Stimulated activated CD8-positive, alpha-beta memory T cell treated with anti-CD3 and anti-CD28 coated beads, Interleukin-4, amount 100 ng/mL, for 1 hour (primary cell): ENCODE measurements around the gene ZNF333.
"Not testable (repeated sequence)": the region's sequence is repeated elsewhere in the genome, so short reads cannot be mapped to it uniquely, and the experiment has no call there.

Experiments
- DNase-seq, 2 donors: peaks; one replicate each; pipeline ENCODE4 v3.0.0-alpha.2; 2020; ENCODE audit warnings: low read depth in 2 of 2, low spot score in 1 of 2

ZNF333 gene

DNA sequence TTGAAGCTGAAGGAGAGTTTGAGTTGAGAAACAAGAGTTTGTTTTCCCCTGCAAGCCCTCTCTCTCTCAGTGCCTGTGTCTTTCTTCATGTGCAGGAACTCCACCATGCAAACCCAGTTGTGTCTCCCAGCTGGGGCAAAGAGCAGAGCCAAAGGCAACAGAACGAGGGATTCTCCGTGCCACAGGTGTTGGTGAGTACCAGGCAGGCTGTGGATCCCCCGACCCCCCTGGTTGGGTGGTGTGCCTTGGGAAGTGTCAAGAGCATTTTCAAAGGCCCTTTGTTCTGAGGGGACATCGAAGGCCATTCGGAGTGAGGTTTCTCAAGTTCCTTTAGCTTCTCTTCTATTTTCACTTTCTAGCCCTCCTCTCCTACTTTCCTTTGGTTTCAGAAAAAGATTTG is 5.6 kb downstream of the ZNF333 start:
- no peak for DNase-seq

DNA sequence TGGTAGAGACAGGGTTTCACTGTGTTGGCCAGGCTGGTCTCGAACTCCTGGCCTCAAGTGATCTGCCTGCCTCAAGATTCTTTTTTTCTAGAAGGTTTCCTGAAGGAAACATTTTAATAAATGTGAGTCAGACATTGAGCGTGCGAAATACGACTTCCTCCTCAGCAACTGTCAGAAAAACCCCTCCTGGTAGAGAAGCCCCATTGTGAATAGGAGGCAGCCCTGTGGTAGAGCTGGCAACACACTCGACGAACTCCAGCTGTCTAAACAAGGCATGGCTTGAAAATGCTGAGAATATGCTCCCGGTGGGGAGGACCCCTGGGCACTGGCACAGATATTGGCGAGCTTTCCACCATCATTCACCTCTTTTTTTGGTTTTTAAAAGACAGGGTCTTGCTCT is 9.8 kb downstream of the ZNF333 start:
- no peak for DNase-seq

DNA sequence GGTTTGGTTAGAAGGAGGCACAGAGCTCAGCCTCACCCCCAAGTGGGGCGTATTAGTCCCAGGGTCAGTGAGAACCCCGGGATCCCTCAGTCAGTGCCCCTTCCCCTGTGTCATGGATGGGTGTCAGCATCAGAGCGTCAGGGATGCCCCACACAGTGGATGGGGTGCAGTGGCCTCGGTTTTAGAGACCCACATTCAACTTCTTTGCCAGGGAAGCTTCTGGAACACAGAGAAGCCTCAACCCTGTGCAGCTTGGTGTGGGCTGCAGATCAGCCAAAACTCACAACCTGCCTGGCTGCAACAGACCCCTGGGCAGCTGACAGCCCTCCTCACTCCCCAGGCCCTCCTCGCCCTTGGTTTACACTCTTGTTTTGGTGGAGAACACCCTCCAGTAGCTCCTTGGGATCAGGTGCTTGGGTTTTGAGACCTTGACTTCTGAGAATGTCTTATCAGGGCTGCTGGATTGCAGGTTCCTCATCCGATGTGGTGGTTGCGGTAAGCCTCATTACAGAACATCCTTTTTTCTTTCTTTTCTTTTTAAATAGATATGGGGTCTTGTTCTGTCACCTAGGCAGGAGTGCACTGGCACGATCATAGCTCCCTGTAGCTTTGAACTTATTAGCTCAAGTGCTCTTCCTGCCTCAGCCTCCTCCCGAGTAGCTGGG is 11.0 kb downstream of the ZNF333 start:
- DNase-seq = no peak

DNA sequence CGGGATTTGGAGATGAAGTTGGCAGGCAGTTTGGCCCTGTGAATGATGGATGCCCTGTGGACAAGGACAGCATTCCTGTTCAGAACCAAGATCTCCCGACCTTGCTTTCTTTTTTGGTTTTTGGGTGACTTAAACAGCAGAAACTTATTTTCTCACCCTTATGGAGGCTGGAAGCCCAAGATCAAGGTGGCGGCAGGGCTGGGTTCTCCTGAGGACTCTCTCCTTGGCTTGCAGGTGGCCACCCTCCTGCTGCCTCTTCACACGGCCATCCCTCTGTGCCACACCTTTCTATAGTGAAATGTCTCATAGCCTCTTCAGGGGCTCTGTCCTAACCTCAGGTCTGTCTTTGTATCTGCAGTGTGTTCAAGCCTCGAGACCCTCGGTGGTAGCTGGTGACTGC is 14.0 kb downstream of the ZNF333 start:
- DNase-seq = no peak

DNA sequence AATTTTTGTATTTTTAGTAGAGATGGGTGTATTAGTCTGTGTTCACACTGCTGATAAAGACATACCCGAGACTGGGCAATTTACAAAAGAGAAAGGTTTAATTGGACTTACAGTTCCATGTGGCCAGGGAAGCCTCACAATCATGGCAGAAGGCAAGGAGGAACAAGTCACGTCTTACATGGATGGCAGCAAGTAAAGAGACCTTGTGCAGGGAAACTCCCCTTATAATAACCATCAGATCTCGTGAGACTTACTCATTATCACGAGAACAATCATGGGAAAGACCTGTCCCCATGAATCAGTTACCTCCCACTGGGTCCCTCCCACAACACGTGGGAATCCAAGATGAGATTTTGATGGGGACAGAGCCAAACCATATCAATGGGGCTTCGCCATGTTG is 14.6 kb downstream of the ZNF333 start:
- no peak for DNase-seq

DNA sequence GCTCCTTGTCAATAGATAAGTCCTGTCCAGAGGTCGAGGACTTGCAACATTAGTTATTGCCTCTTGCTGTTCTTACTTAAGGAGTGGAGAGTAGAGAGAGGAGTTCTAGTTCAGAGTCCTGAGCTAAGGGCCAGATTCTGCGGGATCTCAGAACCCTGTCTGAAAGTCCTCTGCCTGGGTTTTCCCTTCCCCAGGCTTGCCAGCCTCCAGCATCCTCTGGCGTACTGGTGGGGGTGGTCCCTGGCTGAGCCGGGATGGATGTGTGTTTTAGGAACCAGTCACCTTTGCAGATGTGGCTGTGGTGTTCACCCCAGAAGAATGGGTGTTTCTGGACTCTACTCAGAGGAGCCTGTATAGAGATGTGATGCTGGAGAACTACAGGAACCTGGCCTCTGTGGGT is 26.0 kb downstream of the ZNF333 start:
- DNase-seq = no peak

DNA sequence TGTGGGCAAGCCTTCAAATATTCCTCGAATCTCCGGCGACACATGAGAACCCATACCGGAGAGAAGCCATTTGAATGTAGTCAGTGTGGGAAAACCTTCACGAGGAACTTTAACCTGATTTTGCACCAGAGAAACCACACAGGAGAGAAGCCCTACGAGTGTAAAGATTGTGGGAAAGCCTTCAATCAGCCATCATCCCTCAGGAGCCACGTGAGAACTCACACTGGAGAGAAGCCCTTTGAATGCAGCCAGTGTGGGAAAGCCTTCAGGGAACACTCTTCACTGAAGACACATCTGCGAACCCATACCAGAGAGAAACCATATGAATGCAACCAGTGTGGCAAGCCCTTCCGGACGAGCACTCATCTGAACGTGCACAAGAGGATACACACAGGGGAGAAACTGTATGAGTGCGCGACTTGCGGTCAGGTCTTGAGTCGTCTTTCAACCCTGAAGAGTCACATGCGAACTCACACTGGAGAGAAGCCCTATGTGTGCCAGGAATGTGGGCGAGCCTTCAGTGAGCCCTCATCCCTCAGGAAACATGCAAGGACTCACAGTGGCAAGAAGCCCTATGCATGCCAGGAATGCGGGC is 28.8 kb downstream of the ZNF333 start:
- no peak for DNase-seq

DNA sequence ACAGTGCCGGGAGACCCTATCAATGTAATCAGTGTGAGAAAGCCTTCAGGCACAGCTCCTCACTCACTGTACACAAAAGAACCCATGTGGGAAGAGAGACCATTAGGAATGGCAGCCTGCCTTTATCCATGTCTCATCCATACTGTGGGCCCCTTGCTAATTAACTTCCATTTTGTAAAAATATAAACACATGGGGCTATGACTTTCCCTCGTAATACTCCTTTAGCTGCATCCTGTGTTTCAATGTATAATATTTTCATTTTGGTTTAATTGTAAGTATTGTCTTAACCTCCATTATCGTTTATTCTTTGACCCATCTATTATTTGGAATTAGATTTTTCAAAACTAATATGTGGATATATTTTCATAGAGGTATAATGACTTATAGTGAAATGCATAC is 29.3 kb downstream of the ZNF333 start:
- DNase-seq = no peak

DNA sequence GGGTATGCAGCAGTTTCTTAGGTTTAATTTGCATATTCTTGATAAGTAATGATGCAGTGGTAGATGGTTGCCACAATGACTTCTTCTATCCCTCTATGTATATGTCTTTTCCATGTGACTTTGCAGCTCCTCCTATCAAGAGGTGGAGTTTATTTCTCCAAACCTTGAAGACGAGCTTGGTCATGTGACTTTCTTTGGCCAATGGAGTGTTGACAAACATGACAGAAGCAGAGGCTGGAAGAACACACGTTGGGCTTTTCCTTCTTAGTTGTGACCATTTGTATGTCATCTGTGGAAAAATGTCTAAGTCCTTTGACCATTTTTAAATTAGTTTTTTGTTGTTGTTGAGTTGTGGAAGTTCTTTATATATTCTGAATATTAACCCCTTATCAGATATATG is 32.3 kb downstream of the ZNF333 start:
- no peak for DNase-seq

DNA sequence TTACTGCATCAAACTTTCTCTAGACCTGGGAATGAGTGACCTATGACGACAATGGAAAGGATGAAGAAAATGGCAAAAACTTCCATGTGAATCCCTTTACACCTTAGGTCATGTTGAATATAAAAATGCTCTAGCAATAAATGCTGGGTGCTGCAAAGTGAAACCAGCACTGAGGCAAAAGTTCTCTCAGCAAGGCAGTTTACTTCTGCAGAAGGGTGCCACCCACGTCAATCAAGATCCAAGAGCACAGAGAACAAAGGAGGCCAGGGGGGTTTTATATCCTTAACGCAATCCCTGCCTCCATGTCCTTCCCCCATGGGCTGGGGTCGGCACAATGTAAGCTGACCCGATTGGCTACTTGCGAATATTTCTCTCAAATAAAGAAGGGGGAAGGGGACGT is 38.7 kb downstream of the ZNF333 start:
- no peak for DNase-seq

DNA sequence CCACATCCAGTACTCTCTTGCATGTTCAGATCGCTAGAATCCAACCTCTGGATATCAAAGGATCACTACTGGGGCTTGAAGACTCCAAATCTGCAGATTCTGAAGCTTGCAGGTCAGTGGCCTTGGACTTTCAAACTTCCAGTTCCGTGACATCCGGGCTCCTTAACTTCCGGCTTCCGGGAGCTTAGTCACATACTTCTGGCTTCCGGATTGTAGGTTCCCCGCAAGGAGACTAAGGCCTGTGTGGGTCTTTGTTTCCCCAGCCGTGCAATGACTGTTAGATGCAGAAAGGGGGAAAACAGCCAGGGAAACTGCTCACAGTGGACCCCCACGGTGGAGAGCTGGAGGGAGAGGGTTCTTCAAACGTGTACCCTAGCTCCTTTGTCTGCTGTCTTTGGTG is 41.4 kb downstream of the ZNF333 start:
- DNase-seq = no peak

DNA sequence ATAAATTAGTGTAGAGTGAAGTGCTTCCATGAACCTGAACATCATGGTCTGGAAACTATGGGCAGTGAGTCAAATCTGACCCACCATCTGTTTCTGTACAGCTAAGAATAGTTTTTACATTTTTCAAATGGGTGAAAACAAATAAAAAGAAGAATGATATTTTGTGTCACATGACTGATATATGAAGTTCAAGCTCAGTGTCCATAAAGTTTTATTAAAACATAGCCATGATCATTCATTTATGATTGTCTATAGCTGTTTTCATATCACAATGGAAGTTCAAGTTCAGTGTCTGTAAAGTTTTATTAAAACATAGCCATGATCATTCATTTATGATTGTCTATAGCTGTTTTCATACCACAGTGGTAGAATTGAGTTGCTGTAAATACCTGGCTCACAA is 42.7 kb downstream of the ZNF333 start:
- no peak for DNase-seq

DNA sequence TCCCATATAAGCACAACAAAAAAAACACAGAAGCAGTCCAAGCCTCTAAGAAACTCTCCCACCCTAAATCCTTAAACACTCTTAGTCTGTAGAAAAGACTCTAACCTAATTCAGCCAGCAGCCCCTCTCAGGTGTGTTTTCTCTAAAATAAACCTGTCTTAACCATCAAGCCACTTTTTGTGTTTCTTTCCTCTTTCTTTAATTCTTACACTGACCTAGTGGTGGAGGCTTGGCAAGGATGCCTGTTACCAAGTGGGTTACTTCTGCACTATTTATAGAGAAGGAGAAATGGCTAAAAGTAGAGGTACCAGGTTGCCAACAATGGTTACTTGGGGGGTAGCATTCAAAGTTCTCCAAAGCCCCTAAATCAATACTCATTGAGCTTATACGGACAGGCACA is 43.7 kb downstream of the ZNF333 start:
- DNase-seq = no peak

DNA sequence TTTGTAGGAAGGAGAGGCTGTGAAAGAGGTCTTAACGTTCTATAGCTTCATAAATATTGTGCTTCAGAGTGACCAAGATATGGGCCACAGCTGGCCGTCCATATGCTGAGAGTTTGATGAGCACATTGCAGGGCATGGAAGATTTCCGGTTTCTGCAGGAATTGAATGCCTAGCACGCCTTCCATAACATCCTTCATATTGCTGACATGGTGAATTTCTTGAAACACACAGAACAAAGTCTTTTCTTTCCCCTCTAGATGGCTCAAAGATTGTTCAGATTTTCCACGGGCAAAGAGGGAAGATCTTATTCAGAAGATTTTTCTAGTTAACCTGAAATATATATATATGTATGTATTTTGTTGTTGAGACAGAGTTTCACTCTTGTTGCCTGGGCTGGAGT is 46.1 kb downstream of the ZNF333 start:
- no peak for DNase-seq

DNA sequence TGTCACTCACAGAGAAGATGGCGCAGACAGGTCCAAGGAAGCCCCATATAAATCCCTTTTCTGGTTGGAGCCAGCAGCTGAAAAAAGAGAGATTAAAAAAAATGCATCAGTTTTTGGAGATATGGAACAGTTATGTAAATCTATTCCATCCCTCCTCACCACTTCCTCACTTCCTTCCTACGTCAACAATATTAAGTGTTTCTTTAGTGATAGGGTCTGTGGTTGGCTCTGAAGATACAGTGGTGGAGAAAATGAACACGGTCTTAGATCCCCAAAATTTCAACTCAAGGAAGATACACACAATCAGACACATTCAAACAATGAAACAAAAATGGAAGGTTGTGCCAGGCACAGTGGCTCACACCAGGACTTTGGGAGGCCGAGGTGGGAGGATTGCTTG is 57.0 kb downstream of the ZNF333 start:
- no peak for DNase-seq

DNA sequence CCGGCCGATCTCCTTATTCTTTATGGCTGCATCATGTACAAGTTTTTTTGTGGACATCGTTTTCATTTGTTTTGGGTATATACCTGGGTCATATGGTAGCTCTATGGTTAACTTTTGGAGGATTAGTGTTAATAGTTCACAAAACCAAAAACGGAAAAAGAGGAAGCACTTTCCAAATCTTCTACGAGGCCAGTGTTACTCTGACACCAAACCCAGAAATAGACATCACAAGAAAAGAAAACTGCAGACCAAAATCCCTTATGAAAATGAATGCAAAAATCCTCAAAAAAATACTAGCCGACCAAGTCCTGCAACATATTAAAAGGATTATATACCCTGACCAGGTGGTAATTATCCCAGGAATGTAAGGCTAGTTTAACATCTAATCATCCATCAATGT is 58.8 kb downstream of the ZNF333 start:
- DNase-seq = no peak

DNA sequence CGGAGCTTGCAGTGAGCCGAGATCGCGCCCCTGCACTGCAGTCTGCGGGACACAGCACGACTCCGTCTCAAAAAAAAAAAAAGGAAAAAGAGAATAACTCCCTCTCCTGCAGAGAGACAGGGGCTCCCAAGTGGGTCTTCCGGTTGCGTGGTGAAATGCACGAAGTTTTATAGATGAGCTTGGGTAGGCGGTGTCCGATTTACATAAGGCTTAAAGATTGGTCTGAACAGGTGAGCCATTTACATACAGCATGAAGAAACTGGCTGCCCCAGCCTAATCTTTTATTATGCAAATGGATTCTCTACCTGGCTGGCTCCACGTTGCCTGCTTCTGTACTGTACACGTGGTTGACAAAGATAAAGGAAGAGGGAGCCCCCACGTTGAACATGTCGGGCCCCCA is 69.0 kb downstream of the ZNF333 start:
- no peak for DNase-seq

DNA sequence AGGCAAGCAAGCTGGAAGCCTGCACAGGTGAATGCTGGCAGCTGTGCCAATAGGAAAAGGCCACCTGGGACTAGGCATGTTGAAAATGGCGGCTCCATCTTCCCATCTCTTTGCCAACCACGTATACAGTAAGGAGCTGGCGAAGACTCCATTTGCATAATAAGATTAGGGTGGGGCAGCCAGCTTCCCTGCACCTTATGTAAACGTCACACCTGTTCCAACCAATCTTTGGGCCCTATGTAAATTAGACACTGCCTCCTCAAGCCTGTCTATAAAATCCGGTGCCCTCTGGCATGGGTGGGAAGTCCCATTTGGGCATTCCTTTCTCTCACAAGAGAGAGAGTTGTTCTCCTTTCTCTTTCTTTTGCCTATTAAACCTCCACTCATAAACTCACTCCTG is 71.8 kb downstream of the ZNF333 start:
- no peak for DNase-seq

DNA sequence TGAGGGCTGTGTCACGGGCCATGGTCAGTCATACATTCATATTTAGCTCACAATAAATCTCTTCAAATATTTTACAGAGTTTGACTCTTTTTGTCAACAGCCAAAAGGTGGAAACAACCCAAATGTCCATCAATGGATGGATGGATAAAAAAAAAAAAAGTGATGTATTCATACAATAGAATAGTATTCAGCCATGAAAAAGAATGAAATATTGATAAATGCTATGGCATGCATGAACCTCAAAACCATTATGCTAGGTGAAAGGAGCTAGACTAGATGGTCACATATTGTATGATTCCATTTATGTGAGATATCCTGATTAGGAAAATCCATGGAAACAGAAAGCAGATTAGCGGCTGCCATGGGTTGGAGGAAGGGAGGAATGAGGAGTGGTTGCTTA is 72.3 kb downstream of the ZNF333 start:
- no peak for DNase-seq

DNA sequence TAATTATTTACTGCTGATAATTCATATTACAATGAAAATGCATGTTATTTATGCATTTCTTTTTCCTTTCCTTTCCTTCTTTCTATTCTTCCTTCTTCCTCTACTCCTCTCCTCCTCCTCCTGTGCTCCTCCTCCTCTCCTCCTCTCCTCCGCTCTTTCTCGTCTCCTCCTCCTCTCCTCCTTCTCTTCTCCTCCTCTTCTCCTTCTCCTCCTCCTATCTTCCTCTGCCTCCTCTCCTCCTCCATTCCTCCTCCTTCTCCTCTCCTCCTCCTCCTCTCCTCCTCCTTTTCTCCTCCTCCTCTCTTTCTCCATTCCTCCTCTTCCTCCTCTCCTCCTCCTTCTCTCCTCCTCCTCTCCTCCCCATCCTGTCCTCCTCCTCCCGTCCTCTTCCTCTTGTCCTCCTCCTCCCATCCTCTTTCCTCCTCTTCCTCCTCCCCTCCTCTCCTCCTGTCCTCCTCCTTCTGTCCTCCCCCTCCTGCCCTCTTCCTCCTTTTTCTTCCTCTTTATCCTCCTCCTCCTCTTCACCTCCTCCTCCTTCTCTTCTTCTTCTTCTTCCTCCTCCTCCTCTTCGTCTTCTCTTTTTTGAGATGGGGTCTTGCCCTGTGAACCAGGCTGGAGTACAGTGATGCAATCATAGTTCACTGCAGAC is 73.8 kb downstream of the ZNF333 start:
- DNase-seq = no peak

DNA sequence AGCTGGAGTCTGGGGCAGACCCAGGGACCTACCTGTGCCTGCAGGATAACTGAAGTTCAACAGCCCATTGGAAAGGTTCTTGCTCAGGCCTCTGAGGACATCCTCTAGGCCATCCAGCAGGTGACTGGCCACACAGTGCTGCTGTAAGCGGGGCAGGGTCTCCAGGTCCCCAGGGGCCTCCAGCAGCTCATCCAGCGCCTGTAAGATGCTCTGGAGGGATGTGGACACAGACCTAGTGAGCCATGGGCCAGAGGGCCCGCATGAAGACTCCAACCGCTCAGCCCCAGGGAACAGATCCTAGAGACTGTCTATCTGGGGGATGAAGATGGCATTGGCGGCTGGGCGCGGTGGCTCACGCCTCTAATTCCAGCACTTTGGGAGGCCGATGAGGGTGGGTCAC is 74.6 kb downstream of the ZNF333 start:
- no peak for DNase-seq

DNA sequence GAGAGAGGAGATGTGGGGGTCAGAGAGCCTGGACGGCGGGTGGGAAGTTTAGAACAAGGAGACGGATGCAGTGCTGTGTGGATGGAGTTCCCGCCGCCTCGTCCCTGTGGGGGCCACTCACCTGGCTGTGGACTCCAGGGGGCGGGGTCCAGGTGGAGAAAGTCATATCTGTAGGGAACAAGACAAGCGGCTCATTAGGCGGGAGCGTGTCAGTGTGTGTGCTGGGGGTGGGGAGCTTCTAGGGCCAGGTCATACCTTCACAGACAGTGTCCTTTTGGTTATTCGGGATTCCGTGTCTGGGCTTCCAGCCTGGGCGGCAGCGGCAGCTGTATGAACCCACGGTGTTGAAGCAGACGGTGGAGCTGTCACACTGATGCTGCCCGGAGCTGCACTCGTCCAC is 75.6 kb downstream of the ZNF333 start:
- not testable (repeated sequence) for DNase-seq

DNA sequence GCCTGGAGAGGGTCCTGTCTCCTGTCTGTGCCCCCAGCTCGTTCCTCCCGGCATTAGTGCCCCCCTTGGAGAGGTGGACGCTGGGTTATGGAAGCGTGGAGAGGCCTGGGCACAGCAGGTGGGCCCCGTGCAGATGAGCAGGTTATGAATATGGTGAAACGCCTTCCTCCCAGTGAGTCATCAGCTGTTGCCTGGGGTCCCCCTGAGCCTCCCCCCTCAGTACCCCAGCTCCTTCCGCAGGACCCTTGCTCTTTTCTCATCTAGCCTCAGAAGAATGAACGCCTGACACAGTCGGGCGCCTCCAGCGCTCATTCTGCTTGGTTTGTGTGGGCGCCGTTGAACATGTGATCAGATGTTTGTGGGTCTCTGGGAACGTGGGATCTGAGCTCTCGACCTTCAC is 76.0 kb downstream of the ZNF333 start:
- DNase-seq = not testable (repeated sequence)
